Stimulated activated naive CD8-positive, alpha-beta T cell treated with anti-CD3 and anti-CD28 coated beads, Interleukin-15, Interleukin-2, amounts not matched to agents 100 ng/mL and 50 ng/mL, for 24 hours (primary cell): ENCODE results near the gene ABLIM2.
"Not testable (repeated sequence)": the region's sequence is repeated elsewhere in the genome, so short reads cannot be mapped to it uniquely, and the experiment has no call there.

Experiments used
- H3K27ac Mint-ChIP-seq: one replicate; pipeline ENCODE4 v1.8.0; 2021; ENCODE audit warnings: mild to moderate bottlenecking, mixed read lengths
- H3K27me3 Mint-ChIP-seq: one replicate; pipeline ENCODE4 v1.8.0; 2021; ENCODE audit warnings: mixed read lengths
- H3K36me3 Mint-ChIP-seq: one replicate; pipeline ENCODE4 v1.8.0; 2021; ENCODE audit warnings: low read depth, mixed read lengths
- H3K4me1 Mint-ChIP-seq: one replicate; pipeline ENCODE4 v1.8.0; 2021; ENCODE audit warnings: low read depth, mixed read lengths
- H3K4me3 Mint-ChIP-seq: one replicate; pipeline ENCODE4 v1.8.0; 2021; ENCODE audit warnings: mild to moderate bottlenecking, mixed read lengths
- H3K9me3 Mint-ChIP-seq: one replicate; pipeline ENCODE4 v1.8.0; 2021; ENCODE audit warnings: mixed read lengths

The ABLIM2 gene

DNA sequence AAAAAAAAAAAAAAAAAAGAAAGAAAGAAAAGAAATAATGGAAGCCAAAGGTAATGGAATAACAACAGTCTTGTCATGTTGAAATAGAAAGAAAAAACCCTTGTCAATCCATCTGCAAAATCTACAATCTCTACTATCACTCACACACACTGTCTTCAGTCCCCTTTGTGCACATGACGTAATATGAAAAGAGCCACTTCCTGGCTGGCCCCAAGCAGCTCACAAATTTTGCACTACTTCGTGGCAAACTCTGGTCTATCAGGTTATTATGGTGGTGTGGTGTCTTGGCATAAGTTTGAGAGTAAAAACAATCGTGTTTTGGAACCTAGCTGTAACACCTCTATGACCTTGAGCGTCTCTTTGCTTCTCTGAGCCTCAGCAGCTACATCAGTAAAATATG lies 210.7 kb downstream of the ABLIM2 start:
- H3K36me3 Mint-ChIP-seq: peaks cover 3% of the 10 kb centered on the region
- no peak overlapping the region for H3K27ac Mint-ChIP-seq
- peaks cover 20% of the 10 kb centered on the region for H3K27me3 Mint-ChIP-seq
- H3K9me3 Mint-ChIP-seq: peaks cover 15% of the 10 kb centered on the region
- peaks cover 18% of the 10 kb centered on the region for H3K4me1 Mint-ChIP-seq
- H3K4me3 Mint-ChIP-seq: no peak overlapping the region

DNA sequence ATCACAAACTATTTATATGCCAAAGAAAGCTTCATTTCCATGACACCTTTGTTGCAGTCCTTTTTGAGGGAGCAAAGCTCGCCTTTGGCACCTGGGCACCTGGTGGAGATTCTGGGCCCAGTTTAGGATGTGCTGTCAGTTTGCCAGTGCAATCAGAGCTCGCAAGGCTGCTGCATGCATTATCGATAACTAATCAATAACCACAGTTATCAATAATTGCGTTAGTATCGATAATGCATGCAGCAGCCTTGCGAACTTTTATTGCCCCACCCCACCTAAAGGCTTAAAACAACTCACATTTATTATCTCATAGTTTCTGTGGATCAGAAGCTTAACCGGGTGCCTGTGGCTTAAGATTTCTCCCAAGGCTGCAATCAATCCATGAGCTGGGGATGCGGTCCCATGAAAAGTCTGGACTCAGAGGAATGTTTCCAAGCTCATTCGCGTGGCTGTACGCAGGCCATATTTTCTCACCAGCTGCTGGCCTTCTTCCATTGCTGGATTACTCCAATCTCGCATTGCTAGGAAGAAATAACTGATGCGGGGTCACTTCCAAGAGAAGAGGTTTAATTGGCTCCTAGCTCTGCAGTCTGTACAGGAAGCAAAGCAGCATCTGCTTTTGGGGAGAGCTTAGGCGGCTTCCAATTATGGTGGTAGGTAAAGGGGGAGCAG lies 212.8 kb downstream of the ABLIM2 start:
- Mint-ChIP-seq H3K4me3 (no peak overlapping the region), H3K4me1 (peaks cover 18% of the 10 kb centered on the region), H3K9me3 (peaks cover under 1% of the 10 kb centered on the region), H3K36me3 (no peaks in the 10 kb centered on the region), H3K27ac (no peak overlapping the region), H3K27me3 (peaks cover 26% of the 10 kb centered on the region)

DNA sequence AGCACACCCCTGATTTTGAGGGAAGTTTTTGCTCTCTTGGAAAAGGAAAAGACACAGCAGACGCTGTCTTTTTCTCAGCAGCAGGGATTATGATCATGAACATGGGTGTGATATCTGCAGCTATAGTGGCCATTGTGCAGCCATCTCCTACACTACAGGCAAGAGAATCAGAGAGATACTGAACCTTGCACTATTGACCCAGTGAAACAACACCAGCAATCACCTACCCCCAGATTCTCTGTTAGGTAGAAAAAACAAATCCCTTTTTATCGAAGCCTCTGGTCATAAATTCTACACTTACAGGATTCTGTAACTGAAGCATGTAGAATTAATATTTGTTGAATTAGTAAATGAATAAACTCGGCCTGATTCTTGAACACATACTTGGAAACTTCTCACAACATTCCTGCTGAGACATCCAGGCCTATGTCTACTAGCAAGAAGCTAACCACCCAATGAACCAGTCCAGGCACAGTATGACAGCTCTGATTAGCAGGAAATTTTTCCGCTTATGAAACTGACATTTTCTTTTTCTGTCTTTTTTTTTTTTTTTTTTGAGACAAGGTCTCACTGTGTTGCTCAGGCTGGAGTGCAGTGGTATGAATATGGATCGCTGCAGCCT lies 213.9 kb downstream of the ABLIM2 start:
- H3K27me3 Mint-ChIP-seq: peaks cover 28% of the 10 kb centered on the region
- H3K9me3 Mint-ChIP-seq: no peaks in the 10 kb centered on the region
- peaks cover 18% of the 10 kb centered on the region for H3K4me1 Mint-ChIP-seq
- no peaks in the 10 kb centered on the region for H3K36me3 Mint-ChIP-seq
- H3K27ac Mint-ChIP-seq: peak overlapping the region; percentile 49
- no peak overlapping the region for H3K4me3 Mint-ChIP-seq

DNA sequence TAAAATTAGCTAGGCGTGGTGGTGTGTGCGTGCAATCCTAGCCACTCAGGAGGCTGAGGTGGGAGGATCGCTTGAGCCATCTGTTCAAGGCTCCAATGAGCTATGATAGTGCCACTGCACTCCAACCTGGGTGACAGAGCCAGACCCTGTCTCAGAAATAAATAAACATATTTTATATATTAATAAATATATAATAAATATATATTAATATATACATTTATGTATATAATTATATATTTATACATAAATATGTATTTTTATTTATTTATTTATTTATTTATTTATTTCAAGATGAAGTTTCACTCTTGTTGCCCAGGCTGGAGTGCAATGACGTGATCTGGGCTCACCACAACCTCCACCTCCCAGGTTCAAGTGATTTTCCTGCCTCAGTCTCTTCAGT lies 214.9 kb downstream of the ABLIM2 start:
- H3K4me1 Mint-ChIP-seq, H3K27ac Mint-ChIP-seq, H3K36me3 Mint-ChIP-seq, H3K4me3 Mint-ChIP-seq, H3K9me3 Mint-ChIP-seq: not testable (repeated sequence)
- H3K27me3 Mint-ChIP-seq: peaks cover 26% of the 10 kb centered on the region

DNA sequence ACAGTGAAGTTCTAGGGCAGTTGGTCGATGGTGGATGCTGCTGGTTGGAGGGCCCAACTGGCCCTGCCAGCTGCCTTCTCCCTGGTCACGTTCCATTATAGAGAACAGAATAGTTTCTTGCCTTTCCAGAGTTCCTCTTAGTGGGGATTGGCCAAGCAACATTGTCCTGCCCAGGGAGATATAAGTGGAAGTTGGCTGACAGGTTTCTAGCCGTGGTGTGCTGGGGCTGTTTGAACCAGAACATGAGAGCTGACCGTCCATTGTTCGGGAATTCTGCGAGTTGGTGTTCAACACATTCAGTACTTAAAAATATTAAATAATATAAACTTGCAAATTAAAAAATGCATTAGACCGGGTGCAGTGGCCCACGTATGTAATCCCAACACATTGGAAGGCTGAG lies 215.4 kb downstream of the ABLIM2 start:
- Mint-ChIP-seq H3K27ac (no peak overlapping the region), H3K36me3 (no peaks in the 10 kb centered on the region), H3K4me1 (peaks cover 9% of the 10 kb centered on the region), H3K4me3 (no peak overlapping the region), H3K9me3 (no peaks in the 10 kb centered on the region), H3K27me3 (peaks cover 28% of the 10 kb centered on the region)

DNA sequence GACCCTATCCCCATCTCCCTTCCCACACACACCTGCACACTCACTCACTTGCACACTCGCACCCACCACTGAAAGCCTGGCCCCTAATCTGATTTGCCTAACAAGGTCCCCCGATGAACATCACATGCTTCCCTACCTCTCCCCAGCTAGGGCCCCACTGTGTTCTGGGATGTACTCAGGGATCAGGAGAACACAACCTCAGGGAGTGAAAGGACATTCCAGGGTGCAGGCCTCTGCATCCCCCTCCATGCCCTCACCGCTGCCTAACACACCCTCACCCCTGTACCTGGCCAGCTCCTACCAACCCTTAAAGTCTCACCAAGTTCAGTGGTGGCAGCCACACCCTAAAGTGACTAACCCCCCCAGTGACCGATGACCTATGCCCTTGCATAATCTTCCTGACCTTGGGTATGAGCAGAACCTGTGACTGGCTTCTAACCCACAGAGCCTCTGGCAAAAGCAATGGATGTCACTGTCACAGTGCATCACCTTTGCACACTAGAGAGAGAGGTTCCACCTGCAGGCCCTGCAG lies 216.6 kb downstream of the ABLIM2 start:
- H3K36me3 Mint-ChIP-seq: no peaks in the 10 kb centered on the region
- H3K4me3 Mint-ChIP-seq: no peak overlapping the region
- peaks cover 38% of the 10 kb centered on the region for H3K27me3 Mint-ChIP-seq
- no peaks in the 10 kb centered on the region for H3K9me3 Mint-ChIP-seq
- H3K27ac Mint-ChIP-seq: no peak overlapping the region
- peaks cover 12% of the 10 kb centered on the region for H3K4me1 Mint-ChIP-seq

DNA sequence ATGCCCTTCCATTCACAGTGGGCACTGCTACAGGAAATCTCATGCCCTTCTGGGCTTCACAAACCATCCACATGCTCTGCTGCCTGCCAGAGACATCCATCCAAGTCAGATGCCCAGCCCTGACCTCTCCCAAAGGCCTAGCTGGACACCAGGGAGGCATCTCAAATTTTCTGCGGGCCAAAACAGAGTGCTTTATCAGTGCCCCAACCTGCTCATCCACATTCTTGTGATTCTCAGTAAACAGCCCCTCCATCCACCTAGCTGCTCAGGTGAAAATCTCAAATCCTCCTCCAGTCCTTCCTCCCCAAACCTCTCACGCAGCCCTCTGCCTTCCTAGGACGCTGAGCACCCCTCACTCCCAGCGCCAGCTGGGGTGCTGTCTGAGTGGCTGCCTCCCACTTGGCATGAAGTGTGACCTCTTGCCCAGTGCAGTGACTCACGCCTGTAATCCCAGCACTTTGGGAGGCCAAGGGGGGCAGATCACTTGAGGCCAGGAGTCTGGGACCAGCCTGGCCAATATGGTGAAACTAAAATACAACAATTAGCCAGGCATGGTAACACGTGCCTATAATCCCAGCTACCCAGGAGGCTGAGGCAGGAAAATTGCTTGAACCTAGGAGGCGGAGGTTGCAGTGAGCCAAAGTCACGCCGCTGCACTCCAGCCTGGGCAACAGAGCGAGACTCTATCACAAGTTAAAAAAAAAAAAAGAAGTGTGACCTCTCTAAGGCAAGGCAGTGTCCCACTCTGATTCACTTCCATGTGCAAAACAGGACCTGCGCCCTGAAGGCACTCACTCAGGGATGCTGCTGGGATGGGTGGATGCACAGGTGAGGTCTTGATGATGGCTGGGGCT lies 217.3 kb downstream of the ABLIM2 start:
- Mint-ChIP-seq H3K36me3 (no peaks in the 10 kb centered on the region), H3K4me3 (no peak overlapping the region), H3K4me1 (peaks cover 16% of the 10 kb centered on the region), H3K9me3 (no peaks in the 10 kb centered on the region), H3K27ac (peak overlapping the region; percentile 5), H3K27me3 (peaks cover 38% of the 10 kb centered on the region)

DNA sequence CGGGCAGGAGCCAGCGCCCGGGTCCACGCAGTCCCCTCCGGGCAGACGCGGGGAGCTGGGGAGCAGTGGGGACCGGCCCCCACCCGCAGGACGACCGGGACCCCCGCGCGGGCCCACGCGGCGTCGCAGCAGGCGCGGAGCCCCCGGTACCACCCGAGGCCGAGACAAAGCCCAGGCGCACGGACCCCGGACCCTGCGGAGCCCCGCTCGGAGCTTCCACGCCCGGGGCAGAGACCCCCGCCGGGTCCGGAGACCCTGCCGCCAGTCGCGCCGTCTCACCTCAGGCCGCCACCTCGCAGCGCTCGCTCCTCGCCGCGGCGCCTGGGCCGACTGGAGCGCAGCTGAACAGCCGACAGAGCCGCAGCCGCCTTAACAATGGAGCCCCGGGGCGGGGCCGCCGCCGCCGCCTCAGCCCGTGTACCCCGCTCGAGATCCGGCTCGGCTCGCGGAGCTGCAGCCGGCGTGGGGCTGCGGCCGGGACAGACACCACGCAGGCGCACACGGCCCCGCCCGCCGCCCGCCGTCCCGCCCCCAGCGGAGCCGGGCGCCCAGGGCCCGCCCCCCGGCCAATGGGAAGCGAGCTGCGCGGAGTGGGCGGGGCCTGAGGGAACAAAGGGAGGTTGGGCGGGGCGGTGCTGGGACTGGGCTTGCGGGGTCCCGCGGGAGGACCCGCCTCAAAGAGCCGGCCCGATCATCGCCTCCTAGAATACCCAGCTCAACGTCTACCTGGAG lies 219.1 kb downstream of the ABLIM2 start, which contains the start of gene AFAP1:
Gene AFAP1, minus strand, starts transcription at position 485 of the 732 bp plus-strand sequence. CDS start 67,783 bp downstream, outside the sequence.
- Mint-ChIP-seq H3K9me3 (no peaks in the 10 kb centered on the region), H3K27ac (no peak within 1 kb of the TSS), H3K36me3 (no peaks in the 10 kb centered on the region), H3K4me3 (peak within 1 kb of the TSS; percentile 66), H3K27me3 (peaks cover 40% of the 10 kb centered on the region), H3K4me1 (peaks cover 21% of the 10 kb centered on the region)

DNA sequence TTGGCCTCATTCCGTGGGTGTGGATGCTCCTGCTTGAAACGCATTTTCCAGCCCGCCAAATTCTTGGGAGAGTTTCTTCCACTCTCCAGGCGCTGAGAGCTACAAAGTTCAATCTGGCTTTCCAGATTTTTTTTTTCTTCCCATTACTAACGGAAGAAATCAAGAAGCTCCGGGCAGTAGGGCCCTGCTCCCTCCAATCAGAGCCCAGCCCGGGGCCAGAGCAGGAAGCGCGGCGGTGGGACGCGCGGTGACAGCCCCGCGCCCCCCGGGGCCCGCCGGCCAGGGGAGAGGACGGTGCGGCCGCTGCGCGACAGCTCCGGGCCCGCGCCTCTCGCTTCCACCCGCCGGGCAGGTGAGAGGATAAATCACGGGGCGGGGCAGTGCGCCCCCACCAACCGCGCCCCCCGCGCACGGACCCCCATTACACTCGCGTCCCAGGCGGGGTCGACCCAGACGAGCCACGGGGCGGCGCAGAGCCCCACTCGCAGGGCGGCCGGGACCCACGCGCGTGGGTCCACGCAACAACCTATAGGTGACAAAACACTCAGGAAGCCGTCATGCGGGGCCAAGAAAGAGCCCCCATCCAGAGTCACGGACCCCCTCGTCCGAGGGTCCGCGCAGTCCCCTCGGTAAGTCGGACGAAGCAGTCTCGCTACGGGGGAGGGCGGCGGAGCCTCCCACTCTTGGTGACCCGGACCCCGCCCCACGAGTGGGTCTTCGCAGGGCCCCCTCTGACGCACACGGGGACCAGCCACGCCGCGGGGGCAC lies 219.8 kb downstream of the ABLIM2 start:
- H3K27me3 Mint-ChIP-seq: peaks cover 42% of the 10 kb centered on the region
- H3K9me3 Mint-ChIP-seq: no peaks in the 10 kb centered on the region
- H3K36me3 Mint-ChIP-seq: no peaks in the 10 kb centered on the region
- peak overlapping the region; percentile 81 for H3K4me3 Mint-ChIP-seq
- peaks cover 21% of the 10 kb centered on the region for H3K4me1 Mint-ChIP-seq
- peak overlapping the region; percentile 14 for H3K27ac Mint-ChIP-seq

DNA sequence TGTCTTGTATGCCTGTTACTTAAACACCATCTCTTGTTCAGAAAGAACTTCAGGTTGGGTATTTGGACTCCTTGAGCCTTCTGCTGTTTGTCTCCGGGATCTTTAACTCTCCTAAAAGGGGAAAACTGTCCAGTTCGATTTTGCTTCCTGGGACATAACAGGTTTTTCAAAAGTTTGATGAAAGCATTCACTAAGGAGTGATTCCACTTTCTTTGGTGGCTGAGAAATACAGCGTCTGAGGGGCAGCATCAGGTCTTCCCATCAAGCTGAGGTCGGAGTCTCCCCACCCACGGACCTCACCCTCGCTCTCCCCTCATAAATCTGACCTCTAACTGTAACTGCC lies 220.4 kb downstream of the ABLIM2 start:
- H3K4me3 Mint-ChIP-seq: peak overlapping the region; percentile 81
- no peaks in the 10 kb centered on the region for H3K36me3 Mint-ChIP-seq
- H3K27ac Mint-ChIP-seq: peak overlapping the region; percentile 14
- H3K9me3 Mint-ChIP-seq: no peaks in the 10 kb centered on the region
- H3K27me3 Mint-ChIP-seq: peaks cover 46% of the 10 kb centered on the region
- peaks cover 21% of the 10 kb centered on the region for H3K4me1 Mint-ChIP-seq

DNA sequence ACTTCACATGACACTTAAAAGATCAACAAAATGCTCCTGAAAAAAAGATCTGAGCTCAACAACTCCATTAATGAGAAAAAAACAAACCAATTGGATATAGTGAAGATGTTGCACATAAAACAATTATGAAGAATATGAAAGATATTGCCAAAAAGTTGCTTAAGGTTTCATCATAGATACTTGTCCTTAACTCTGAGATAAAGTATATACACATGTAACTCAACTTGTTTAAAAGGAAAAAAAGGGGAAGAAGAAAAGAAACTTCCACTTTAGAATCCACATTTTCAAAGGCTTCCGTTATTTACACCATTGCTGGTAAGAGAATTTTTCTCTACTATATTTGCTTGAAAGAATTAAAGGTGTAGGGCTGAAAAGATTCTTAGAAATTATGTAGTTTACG lies 221.6 kb downstream of the ABLIM2 start:
- Mint-ChIP-seq H3K27me3 (peaks cover 46% of the 10 kb centered on the region), H3K4me1 (peaks cover 21% of the 10 kb centered on the region), H3K9me3 (no peaks in the 10 kb centered on the region), H3K4me3 (no peak overlapping the region), H3K36me3 (no peaks in the 10 kb centered on the region), H3K27ac (no peak overlapping the region)

DNA sequence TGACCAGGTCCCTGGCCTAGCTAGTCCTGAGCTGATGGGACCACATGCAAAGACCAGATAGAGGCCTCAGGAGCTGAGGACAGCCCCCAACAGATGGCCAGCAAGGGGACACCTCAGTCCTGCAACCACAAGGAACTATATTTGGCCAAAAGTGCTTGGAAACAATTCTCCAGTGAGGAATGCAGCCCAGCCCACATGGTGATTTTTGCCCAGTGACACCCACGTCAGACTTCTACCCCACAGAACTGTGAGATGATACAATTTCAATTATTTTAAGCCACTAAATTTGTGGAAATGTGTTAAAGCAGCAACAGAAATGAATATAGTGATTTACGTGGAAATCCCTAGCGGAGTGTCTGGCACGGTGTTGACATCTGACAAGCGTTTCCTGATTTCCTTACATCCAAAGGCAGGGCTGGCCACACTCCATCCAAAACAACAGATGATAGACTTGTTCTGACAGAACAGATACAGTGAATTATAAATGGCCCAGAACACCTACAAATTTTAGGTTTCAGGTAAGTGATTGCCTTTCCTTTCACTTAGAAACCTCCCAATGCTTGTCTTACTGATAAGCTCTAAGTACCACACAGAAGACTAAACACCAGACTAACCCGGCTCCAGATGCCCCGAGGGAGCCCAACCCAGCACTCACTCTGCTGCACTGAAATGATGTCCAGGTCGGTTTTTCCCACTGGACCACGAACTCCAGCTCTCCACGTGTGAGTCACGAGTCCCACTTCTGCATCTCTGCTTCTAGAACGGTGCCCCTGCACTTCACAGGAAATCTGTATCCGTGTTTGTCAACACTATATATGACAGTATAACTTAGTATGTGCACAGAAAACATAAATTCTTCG lies 224.7 kb downstream of the ABLIM2 start:
- peaks cover 21% of the 10 kb centered on the region for H3K4me1 Mint-ChIP-seq
- H3K9me3 Mint-ChIP-seq: no peaks in the 10 kb centered on the region
- H3K36me3 Mint-ChIP-seq: peaks cover 3% of the 10 kb centered on the region
- peaks cover 38% of the 10 kb centered on the region for H3K27me3 Mint-ChIP-seq
- H3K27ac Mint-ChIP-seq: no peak overlapping the region
- H3K4me3 Mint-ChIP-seq: no peak overlapping the region

DNA sequence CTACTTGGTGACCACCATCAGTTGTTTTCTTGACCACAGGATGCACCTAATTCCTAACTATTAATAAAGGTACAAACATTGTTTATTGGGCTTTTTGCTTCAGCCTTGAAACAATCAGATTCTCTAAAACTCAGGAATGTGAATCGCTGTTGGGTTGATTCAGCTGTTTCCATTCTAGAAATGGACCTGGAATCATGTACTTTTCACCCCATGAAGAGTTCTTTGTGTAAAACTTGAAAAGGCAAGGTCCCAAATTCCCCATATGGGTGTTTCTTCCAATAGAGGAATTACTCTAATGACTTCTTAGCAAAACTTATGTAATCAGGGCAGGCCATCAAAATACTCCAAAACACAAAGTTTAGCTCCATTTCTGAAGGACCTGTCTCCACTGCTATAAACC lies 226.3 kb downstream of the ABLIM2 start:
- Mint-ChIP-seq H3K27ac (no peak overlapping the region), H3K4me1 (peaks cover 9% of the 10 kb centered on the region), H3K4me3 (no peak overlapping the region), H3K27me3 (peaks cover 26% of the 10 kb centered on the region), H3K36me3 (peaks cover 3% of the 10 kb centered on the region), H3K9me3 (no peaks in the 10 kb centered on the region)
